Dedifferentiated amniotic fluid mesenchymal stem cell (primary cell): ENCODE data around the gene DNAJC25.

Source experiments
- DNase-seq: peaks from one replicate; pipeline ENCODE4 v3.0.0-alpha.2; 2016; ENCODE audit errors: extremely low spot score

DNAJC25 gene

DNA sequence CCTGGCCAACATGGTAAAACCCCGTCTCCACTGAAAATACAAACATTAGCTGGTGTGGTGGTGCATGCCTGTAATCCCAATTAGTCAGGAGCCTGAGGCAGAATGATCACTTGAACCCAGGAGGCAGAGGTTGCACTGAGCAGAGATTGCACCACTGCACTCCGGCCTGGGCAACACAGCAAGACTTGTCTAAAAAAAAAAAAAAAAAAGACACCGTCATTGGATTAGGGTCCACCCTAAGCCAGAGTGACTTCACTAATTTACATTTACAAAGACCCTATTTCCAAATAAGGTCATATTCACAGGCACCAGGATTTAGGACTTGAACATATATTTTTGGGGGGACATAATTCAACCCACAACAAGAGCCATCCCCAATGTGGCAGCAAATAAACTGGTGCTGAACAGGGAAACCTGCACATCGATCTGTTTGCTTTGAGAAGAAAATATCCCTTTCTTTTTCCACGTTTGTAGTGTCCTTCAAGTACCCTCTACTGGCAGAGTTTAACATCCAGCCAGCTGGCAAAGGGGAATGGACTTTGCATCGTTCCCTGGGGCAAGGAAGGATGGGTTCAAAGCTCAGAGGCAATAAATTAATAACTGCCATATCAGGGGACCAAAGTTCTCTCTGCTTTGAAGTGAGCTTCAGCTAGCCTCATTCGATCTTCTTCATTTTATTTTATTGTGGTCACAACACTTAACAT is 3.7 kb upstream of the DNAJC25 start:
- no peak for DNase-seq

DNA sequence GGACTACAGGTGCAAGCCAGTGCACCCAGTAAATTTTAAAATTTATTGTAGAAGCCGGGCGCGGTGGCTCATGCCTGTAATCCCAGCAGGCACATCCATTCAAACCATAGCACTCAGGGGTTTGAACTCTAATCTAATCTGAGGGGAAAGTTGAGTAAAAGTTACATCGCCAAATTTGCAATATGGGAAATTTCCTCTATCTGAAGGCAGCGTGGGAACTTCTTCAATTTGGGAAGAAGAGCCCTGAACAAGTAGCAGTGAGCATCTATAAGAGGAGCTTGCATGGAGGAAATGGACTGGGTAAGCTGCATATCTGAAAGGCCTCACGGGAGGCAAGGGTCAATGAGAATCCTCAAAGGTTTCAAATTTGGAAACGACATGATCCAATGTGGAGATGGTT is 2.7 kb upstream of the DNAJC25 start:
- DNase-seq: no peak

DNA sequence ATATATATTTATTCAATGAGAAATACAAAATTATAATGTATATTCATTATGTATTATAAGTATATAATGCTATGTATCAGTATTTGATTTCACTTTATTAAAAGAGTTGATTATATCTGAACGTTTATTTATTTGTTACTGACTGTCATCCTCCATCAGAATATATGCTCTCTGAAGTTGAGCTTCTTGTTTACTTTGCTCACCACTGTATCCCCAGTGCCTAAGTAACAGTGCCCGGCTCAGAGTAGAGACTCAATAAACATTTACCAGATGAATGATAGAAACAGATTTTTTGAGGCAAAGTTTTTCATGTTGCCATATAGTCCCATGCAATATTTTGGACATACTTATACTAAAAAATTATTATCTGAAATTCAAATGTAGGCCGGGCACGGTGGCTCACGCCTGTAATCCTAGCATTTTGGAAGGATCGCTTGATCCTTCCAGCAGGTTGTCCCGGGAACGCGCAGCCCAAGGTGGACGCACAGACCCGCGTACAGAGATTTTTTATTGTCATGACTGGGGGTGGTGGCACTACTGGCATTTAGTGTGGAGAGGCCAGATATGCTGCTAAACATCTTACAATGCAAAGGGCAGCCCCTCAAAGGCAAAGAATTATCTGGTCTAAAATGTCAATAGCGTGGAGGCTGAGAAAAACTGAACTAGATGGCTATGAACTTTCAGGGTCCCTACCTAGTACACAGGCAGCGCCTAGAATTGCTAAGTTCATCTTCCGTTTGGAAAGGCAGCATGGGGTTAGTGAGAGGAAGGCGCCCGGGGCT is 761 bp upstream of the DNAJC25 start:
- no peak for DNase-seq

DNA sequence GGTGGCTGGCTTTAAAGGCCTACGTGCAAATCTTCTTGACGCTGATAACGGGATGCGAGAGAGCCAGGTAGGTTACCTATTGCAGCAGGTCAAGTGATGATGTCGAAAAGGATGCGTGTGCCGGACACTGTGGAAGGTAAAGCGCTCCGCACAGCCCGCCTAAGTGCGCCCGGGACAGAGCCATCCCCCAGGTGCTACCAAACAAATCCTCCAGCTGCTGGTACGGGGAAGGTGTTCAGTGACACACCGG is 245 bp upstream of the DNAJC25 start:
- DNase-seq: no peak

DNA sequence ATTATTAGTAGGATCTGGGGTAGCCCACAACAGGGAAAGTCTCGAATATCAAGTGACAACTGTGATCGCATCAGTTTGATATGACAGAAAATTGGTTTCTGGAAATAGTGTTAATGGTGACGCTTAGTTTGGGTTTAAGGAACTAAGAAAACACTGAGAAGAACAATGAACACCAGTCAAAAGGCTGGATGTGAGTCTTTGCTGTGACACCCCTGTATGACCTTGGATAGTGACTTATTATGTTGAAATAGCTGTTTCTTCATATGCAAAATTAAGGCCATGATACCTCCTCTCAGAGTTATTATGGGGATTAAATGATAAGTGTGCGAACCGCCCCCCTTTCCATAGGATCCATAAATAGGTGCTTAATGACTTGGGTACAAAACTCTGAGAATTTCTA is 926 bp downstream of the DNAJC25 start:
- DNase-seq: no peak

DNA sequence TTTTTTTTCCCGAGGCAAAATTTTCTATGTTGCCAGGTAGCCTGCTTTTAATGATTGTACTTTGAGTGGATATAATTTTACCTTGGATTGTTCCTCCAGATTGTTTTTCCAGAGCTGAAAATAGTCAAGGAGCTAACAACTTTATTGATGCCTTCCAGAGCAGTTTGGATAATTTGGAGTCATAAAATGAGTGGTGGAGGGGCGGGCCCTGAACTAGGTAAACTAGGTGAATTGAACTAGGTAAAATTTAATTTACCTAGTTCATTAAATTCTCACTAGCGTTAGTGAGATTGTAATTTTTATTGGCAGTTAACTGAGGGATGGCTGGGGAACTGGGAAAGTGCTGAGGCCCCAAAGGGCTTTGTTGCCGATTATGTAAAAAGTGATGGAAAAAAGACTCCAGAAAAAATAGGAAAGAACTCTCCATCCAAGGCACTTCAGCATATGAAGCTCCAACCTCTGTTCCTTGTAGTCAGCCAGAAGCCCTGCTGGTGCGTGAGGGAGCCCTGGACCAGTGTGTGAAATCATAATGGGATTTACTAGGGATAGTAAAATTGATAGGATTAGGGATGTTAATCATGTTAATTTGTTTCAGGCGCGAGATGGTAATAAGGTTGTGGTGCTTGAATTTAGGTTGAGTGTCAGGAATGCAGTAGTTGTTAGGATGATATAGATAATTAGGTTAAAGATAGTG is 1.7 kb downstream of the DNAJC25 start:
- DNase-seq: no peak

DNA sequence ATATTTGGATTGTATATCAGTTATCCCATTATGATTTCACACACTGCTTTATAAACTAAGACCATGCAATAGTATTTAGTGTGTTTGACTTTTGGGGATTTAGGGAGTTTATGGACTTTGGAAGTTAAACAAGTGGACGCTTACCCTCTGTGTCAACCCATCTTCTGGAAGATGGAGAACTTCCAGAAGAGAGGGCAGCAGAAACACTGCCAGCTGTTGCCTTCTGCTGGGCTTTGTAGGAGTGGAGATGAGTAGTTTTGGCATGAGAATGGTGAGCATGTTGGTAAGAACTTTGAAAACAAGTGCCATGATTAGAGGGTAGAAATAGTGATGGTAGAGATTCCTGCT is 2.2 kb downstream of the DNAJC25 start:
- no peak for DNase-seq

DNA sequence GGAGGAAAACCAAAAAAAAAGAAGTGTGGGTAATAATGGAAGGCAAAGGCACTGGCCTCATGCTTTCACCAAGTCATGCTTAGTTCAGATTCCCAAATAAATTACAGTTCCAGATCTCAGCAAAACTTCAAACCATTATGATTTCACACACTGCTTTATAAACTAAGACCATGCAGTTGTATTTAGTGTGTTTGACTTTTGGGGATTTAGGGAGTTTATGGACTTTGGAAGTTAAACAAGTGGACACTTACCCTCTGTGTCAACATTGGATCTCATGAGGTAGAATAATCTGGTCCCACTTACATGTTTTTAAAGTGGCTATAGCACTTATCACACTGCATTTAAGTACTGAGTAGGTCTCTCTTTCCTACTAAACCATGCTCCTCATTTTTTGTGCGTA is 3.7 kb downstream of the DNAJC25 start:
- no peak for DNase-seq

DNA sequence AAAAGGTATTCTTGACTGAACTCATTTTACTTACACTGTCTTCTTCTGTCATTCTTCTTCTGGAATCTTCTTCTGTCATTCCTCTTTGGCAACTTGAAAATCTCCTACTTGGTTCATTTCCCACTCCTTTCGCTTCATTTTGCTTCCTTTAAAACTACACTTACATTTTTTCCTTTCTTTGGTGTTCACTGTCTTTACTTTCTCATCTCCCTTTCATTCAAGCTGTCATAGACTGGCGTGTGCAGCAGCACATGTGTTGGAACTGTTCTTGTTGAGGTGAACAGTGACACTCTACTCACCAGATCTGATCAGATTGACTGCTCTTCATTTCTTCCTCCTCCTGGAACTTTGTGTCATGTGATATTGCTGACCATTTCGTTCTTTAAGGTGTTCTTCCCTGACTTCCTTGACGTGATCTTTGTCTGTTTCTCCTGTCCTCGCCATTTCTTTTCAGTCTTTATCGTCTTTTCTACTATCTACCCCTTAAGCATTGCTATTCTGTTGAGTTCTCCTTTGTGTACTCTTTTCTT is 6.4 kb downstream of the DNAJC25 start:
- no peak for DNase-seq

DNA sequence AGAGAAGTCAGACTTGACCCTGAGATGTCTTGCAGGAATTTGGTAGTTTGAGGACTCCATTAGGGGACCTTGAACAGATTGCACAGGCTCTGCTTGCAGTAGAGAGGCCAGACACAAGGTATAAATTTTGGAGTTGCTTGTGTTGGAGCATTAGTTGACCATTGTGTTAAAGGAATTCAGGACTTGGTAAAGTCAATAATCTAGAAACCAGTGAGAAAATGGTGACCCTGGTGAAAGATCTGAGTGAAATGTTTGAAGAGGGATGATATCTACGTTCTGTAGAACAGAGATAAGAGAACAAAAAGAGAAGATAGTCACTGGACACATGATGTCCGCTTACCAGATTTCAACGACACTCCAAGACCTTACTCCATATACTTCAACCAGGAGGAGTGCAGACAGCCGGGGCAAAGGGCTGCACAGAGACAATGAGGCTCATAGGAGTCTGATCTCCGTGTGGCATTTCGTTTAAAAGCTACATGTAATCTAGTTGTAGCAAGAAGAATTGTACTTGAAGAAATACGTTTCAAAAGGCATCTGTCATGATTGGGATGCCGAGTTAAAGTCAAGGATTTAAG is 13.2 kb downstream of the DNAJC25 start:
- DNase-seq: no peak

DNA sequence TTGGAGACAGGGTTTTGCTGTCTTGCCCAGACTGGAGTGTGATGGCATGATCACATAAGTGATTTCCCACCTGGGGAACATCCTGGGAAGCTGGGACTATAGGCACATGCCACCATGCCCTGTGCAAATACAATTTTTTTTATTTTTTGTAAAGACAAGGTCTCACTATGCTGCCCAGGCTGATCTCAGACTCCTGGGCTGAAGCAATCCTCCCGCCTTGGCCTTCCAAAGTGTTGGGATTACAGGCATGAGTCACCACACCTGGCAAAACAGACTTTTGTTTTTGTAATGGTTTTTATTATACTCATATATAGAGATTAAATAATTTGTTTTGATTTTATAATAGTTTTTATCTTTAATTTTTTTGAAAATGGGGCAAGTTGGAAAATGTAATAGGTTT is 14.7 kb downstream of the DNAJC25 start:
- DNase-seq: no peak

DNA sequence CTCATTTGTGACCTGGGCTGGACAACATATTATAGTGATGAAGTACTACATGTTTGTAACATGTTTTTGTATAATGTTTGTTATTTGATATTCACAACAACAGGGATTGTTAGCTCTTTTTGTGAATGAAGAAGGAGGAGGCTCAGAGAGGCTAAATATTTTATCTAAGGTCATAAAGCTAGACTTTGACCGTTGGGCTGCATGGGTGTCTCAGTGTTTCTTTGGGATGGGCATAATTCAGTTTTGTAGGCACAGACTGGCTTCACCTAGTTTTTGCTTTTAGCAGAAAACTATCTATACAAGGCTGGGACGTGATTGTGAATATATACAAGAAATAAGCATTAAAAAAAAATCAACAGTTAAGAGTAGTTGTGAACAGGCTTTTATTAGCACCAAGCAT is 15.3 kb downstream of the DNAJC25 start:
- no peak for DNase-seq

DNA sequence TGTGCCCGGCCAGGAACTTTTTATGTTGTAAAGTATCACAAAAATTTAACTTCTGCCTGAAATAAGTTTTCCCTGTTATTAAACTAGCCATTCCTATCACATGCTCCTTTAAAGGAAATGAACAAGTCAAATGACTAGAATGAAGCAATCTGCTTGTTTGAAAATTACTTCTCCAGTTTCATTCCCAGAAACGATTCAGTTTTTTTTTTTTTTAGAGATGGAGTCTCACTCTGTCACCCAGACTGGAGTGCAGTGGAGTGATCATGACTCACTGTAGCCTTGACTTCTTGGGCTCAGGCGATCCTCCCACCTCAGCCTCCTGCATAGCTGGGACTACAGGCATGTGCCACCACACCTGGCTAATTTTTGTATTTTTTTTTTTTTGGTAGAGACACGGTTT is 16.9 kb downstream of the DNAJC25 start:
- DNase-seq: no peak

DNA sequence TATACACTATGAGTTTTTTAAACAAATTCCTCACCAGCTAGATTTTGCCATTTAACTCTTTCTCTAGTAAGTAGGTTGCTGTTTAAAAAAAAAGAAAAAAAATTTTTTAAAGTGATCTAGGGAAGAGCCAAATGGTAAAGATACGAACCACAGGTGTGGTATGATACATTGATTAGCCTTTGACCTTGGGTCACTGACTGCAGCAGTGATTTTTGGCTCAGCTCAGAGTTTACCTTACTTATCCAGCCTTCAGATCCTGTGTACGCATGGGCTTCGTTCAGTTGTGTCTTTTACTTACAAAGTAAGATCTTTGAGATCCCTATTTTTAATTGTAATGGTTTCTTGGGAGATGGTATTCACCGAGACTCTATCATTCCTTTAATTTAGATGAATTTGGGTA is 17.9 kb downstream of the DNAJC25 start:
- DNase-seq: no peak

DNA sequence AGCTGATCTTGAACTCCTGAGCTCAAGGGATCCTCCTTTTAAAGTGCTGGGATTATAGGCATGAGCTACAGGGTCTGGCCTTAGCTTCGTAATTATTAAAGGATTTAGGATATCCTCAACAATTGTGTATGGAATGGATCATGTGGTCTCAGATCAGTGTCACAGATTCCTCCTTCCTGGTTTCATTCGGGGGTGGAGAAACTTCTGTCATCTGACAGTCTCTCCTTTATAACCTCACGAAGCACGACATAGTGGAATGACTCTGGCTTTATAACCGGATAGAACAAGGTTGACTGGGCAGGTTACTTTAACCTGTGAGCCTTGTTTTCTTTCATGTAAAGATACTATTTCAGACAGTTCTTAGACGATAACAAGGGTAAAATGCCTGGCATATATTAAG is 25.9 kb downstream of the DNAJC25 start:
- no peak for DNase-seq

DNA sequence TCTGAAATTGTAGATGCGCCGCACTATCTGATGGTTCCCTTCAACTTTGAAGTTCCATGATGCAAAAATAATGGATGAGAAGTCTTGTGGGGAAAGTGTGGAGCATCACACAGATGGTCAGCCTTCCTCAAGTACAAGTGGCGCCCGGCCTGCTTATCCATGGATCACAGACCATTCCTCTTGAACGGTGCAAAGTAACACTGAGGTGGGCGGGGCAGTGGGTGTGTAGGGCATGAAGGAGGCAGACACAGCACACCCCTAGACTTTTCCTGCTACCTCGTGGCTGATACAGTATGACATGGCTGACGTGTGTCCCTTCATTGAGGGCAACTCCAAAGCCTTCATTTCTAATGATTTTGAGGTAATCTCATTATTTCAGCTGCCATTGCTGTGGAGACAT is 27.8 kb downstream of the DNAJC25 start:
- no peak for DNase-seq

DNA sequence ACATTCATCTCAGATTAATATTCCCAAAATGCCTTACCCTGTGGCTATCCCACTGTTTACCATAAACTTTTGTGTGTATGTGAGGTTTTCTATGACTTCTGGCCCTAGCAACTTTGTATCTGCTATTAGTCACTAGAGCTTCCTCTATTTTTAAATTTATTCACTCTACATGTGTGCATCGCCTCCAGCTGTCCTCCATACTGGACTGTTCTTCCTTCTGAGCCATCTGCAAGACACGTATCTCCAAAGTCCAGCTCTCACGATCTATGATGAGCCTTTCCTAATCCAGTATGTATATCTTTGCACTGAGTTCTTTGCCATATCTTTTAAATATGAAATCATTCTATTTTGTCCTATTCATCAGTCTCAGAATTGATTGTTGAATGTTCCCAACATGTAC is 28.6 kb downstream of the DNAJC25 start:
- DNase-seq: no peak

DNA sequence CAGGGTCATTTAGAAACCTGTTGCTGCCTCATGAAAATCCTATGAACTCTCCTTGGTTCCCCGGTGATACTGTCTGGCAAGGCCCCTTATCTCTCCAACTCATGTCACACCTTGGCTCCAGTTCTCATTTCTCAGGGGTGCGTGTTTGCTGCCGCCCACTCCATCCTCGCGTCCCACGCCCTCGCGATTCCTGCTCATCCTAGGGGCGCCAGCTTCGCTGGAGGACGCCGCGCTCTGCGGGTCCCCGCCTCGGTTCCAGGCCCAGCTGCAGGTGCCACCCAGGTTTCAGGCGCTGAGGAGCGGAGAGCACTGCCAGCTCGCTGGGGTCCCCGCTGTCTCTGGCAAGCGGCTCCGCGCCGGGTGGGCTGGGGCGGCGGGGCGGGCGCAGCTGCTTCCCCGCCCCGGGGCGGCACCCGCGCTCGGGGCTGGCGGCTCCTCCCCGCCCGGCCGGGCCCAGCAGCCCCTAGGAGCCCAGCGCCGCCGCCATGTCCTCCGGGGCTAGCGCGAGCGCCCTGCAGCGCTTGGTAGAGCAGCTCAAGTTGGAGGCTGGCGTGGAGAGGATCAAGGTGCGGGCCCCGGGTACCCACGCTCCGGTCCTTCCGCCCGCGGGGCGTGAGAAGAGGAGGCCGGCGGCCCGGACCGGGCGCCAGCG is 30.1 kb downstream of the DNAJC25 start, which contains the start of gene GNG10:
Gene GNG10 (plus strand): TSS at position 456 of the 652 bp plus-strand sequence. CDS start 30 bp downstream, at position 486.
- DNase-seq: no peak

DNA sequence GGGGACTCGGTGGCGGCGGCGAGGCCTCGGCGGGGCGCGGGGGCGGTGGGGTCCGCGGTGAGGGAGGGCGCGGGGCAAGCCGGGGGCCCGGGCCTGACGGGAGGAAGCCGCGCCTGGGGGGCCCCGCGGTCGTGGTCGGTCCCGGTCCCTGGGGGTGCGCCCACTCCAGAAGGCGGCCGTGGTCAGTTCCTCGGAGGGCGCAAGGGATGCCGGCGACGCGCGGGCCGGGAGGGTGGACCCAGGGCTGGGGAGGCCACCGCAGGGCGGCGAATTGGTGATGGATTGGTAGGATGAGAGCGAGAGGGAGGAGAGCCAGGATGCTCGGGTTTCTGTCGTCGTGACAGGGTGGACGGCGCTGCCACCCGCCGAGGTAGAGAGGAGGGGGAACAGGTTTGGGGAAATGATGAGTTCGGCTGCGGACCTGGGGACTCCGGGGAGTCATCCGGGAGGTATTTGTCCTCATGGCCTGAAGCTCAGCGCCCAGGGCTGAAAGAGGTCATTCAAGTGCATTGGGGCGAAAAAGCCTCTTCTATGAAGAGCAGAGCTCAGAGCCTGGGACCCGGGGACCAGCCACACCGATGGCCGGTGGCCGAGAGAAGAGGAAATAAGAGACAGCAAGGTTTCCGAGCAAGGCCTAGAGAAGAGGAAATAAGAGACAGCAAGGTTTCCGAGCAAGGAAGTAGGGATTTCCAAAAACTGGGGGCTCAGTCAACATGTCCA is 30.8 kb downstream of the DNAJC25 start:
- DNase-seq: no peak

DNA sequence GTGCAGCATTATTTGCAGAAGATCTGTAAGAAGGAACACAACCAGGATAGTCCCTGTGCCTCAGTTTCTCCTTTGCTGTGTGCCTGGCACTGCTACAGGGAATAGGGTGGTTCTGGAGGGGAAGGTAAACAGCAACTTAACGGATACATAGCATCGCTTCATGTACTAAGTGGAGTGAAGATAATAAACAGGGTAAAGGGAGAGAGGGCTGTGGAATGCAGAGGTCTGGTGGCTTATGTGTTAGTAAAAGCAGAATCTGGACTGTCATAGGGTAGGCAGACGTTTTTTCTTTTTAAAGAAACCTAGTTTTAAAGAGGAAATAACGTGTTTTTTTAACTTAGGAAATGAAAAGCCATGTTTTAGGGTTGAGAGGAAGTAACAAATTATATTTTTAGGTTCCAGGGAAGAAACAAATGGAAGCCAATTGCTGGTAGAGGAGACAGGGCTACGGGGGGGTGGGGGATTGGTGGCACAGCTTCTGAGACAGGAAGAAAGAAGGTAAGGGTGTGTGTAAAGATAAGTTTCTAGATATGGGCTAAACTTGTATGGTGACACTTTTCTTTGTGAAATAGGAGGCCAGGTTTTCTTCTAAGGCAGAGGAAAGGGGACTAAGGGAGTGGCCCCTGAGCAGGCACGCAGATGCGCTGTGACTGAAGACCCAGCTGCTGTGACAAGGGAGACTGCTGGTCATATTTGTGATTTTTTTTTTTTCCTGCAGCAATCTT is 31.6 kb downstream of the DNAJC25 start:
- no peak for DNase-seq

DNA sequence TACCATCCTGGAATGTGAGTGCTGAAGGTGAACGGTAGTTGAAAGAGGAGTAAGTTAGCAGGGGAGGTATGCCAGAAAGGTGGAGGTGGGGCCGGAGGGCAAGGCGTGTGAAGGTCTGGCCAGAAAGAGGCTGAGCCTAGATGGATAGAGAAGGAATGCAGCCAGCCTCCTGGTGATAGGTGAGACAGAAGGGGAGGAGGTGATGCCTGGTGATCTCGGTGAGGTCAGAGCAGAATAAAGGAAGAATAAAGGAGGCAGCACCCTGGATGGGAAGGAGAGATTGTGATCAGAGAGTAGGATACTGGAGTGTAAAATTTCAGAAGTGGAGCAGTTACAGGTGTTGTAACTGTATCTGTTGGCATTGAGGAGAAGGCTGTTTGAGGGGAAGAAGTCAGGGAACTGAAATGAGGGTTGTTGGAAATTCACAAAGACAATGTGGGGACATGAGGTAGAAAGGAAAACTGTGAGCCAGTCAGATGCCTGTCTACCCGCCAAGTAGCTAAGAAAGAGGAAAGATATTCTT is 32.2 kb downstream of the DNAJC25 start:
- DNase-seq: no peak
